Measurements from ENCODE around the gene MAP2K3.
"Not testable (repeated sequence)": the region's sequence is repeated elsewhere in the genome, so short reads cannot be mapped to it uniquely, and the experiment has no call there.

The MAP2K3 gene

GRCh38 chr17:21348081-21348925, 63.8 kb downstream of the MAP2K3 start:
- Histone ChIP-seq H3K4me1 (ENCODE audit: insufficient read depth, low read length, severe bottlenecking) (peaks cover 40% of the 10 kb centered on the region), H3K27ac (ENCODE audit: low read depth, low read length, poor library complexity, severe bottlenecking) (peak overlapping the region; percentile 88)
- H4K20me1 ChIP-seq (ENCODE audit: insufficient read depth, low read length); H3F3A ChIP-seq (ENCODE audit: insufficient read depth, low read length); H3K27me3 ChIP-seq (ENCODE audit: insufficient read depth, low read length); H3K36me3 ChIP-seq (ENCODE audit: insufficient read depth, low read length); H3K4me3 ChIP-seq (ENCODE audit: low read depth, low read length, poor library complexity, severe bottlenecking); H2AFZ ChIP-seq (ENCODE audit: low read length); H3K4me2 ChIP-seq (ENCODE audit: low read length); H3K79me2 ChIP-seq (ENCODE audit: insufficient read depth, low read length); H3K9me2 ChIP-seq (ENCODE audit: low read depth, low read length); H3K9me3 ChIP-seq (ENCODE audit: low read length); H3K9ac ChIP-seq (ENCODE audit: low read length): not testable (repeated sequence)

GRCh38 chr17:21348926-21349261, 64.4 kb downstream of the MAP2K3 start:
- Histone ChIP-seq H3K4me1 (ENCODE audit: insufficient read depth, low read length, severe bottlenecking) (peaks cover 40% of the 10 kb centered on the region), H3K27ac (ENCODE audit: low read depth, low read length, poor library complexity, severe bottlenecking) (peak overlapping the region; percentile 88)
- not testable (repeated sequence) for H3K9me2 ChIP-seq (ENCODE audit: low read depth, low read length); H3K36me3 ChIP-seq (ENCODE audit: insufficient read depth, low read length); H3K4me2 ChIP-seq (ENCODE audit: low read length); H2AFZ ChIP-seq (ENCODE audit: low read length); H3K79me2 ChIP-seq (ENCODE audit: insufficient read depth, low read length); H3K9ac ChIP-seq (ENCODE audit: low read length); H3K9me3 ChIP-seq (ENCODE audit: low read length); H3K4me3 ChIP-seq (ENCODE audit: low read depth, low read length, poor library complexity, severe bottlenecking); H3K27me3 ChIP-seq (ENCODE audit: insufficient read depth, low read length); H3F3A ChIP-seq (ENCODE audit: insufficient read depth, low read length); H4K20me1 ChIP-seq (ENCODE audit: insufficient read depth, low read length)

- Histone ChIP-seq H3K27ac (ENCODE audit: low read depth, low read length, poor library complexity, severe bottlenecking) (peak overlapping the region; percentile 88), H3K4me2 (ENCODE audit: low read length) (peak overlapping the region; percentile 1; the same call in 1 of the 2 replicates), H3K9ac (ENCODE audit: low read length) (peak overlapping the region; percentile 13; the same call in 1 of the 2 replicates), H3K4me1 (ENCODE audit: insufficient read depth, low read length, severe bottlenecking) (peaks cover 36% of the 10 kb centered on the region)
- H4K20me1 ChIP-seq (ENCODE audit: insufficient read depth, low read length); H3K4me3 ChIP-seq (ENCODE audit: low read depth, low read length, poor library complexity, severe bottlenecking); H3K9me2 ChIP-seq (ENCODE audit: low read depth, low read length); H3K79me2 ChIP-seq (ENCODE audit: insufficient read depth, low read length); H2AFZ ChIP-seq (ENCODE audit: low read length); H3F3A ChIP-seq (ENCODE audit: insufficient read depth, low read length); H3K27me3 ChIP-seq (ENCODE audit: insufficient read depth, low read length); H3K9me3 ChIP-seq (ENCODE audit: low read length); H3K36me3 ChIP-seq (ENCODE audit: insufficient read depth, low read length): not testable (repeated sequence)
These were observed 65.0 kb downstream of the MAP2K3 start for GRCh38 chr17:21349358-21350050.

GRCh38 chr17:21350495-21350894, 66.0 kb downstream of the MAP2K3 start:
- Histone ChIP-seq H3K4me2 (ENCODE audit: low read length) (peak overlapping the region; percentile 31), H3K27ac (ENCODE audit: low read depth, low read length, poor library complexity, severe bottlenecking) (peak overlapping the region; percentile 67), H3K4me3 (ENCODE audit: low read depth, low read length, poor library complexity, severe bottlenecking) (peak overlapping the region; percentile 22), H3K4me1 (ENCODE audit: insufficient read depth, low read length, severe bottlenecking) (peaks cover 27% of the 10 kb centered on the region)
- not testable (repeated sequence) for H3K79me2 ChIP-seq (ENCODE audit: insufficient read depth, low read length); H2AFZ ChIP-seq (ENCODE audit: low read length); H3K9me2 ChIP-seq (ENCODE audit: low read depth, low read length); H3K9me3 ChIP-seq (ENCODE audit: low read length); H3K36me3 ChIP-seq (ENCODE audit: insufficient read depth, low read length); H3K27me3 ChIP-seq (ENCODE audit: insufficient read depth, low read length); H4K20me1 ChIP-seq (ENCODE audit: insufficient read depth, low read length); H3F3A ChIP-seq (ENCODE audit: insufficient read depth, low read length); H3K9ac ChIP-seq (ENCODE audit: low read length)

GRCh38 chr17:21351366-21352065, 67.0 kb downstream of the MAP2K3 start:
- no peaks in the 10 kb centered on the region for H3K79me2 ChIP-seq (ENCODE audit: insufficient read depth, low read length)
- H3K4me1 ChIP-seq (ENCODE audit: insufficient read depth, low read length, severe bottlenecking), result peaks cover 25% of the 10 kb centered on the region
- H3K9me3 ChIP-seq (ENCODE audit: low read length), result no peaks in the 10 kb centered on the region
- H3K27ac ChIP-seq (ENCODE audit: low read depth, low read length, poor library complexity, severe bottlenecking), result no peak overlapping the region
- no peaks in the 10 kb centered on the region for H3K9me2 ChIP-seq (ENCODE audit: low read depth, low read length)
- no peak for TF ChIP-seq EZH2 (IDR thresholded peaks at IDR 0.05; ENCODE audit: borderline replicate concordance, low read length)
- TF ChIP-seq CTCF (IDR thresholded peaks at IDR 0.05; ENCODE audit: low read length), result no peak
- no peak overlapping the region for H3K4me3 ChIP-seq (ENCODE audit: low read depth, low read length, poor library complexity, severe bottlenecking)
- H3K9ac ChIP-seq (ENCODE audit: low read length), result no peak overlapping the region
- H2AFZ ChIP-seq (ENCODE audit: low read length), result no peak overlapping the region
- no peaks in the 10 kb centered on the region for H3K36me3 ChIP-seq (ENCODE audit: insufficient read depth, low read length)
- H3F3A ChIP-seq (ENCODE audit: insufficient read depth, low read length), result no peaks in the 10 kb centered on the region
- no peaks in the 10 kb centered on the region for H4K20me1 ChIP-seq (ENCODE audit: insufficient read depth, low read length)
- H3K27me3 ChIP-seq (ENCODE audit: insufficient read depth, low read length), result no peaks in the 10 kb centered on the region
- H3K4me2 ChIP-seq (ENCODE audit: low read length), result no peak overlapping the region

Data from OCI-LY1 (cell line).